Colon (tissue), 2 donors: ENCODE measurements around the gene ZNF407.

Source experiments
- FAIRE-seq: peaks from 2 replicates; lab custom pipeline; 2012; peaks lifted over from hg19 to GRCh38; lab: Jason Lieb, UNC
- donor health status: control.
- donor health status: control.

Gene ZNF407

DNA sequence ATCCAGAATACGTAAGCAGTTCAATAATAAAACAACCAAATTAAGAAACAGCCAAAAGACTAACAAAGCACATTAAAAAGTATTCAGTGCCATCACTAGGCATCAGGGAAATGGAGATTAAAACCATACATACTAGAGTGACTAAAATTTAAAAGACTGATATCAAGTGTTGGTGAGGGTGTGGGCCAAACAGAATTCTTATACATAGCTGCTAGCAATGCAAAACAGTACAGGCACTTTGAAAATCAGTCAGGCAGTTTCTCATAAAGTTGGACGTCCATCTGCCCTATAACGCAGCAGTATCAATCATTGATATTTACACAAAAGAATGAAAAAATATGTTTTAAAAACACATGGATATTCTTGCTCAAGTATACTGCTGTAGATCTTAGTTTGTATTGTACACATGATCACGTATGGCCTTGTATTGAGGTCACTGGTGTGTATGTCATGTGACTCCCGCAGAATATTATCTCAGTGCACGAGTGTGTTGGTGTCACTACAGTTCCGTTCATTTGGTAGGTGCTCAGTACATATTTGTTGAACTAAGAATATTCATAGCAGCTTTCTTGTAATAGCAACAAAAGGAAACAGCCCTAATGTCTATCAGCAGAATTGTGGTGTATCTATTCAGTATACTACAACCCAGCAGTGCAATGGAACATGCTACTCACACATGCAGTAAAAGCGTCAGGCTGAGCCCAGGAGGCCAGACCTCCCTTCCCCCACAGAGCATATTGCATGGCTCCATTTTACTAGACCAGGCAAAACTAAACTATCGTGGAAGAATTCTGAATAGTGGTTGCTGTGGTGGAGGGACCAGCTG lies 28.6 kb downstream of the ZNF407 start:
- FAIRE-seq: no peak

DNA sequence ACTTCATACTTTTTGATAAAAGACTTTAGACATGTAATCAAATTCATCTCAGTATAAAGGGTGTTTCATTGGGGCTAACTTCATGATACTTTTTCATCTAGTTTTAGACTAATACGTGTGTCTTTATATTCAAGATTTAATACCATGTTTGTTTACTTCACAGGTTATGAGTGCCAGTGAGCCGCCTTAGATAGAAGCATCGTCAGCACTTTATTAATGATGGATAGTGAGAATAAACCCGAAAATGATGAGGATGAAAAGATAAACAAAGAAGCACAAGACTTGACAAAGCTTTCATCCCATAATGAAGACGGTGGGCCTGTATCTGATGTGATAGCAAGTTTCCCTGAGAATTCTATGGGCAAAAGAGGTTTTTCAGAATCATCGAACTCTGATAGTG lies 33.1 kb downstream of the ZNF407 start:
- no peak for FAIRE-seq

DNA sequence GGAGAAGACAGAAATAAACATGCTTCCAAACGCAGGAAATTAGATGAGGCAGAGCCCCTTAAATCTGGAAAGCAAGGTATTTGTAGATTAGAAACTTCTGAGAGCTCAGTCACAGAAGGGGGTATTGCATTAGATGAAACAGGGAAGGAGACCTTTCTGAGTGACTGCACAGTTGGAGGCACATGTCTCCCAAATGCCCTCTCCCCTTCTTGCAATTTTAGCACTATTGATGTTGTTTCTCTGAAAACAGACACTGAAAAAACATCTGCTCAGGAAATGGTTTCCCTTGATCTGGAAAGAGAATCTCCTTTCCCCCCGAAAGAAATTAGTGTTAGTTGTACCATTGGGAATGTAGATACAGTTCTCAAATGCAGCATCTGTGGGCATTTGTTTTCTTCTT lies 33.5 kb downstream of the ZNF407 start:
- FAIRE-seq: no peak

DNA sequence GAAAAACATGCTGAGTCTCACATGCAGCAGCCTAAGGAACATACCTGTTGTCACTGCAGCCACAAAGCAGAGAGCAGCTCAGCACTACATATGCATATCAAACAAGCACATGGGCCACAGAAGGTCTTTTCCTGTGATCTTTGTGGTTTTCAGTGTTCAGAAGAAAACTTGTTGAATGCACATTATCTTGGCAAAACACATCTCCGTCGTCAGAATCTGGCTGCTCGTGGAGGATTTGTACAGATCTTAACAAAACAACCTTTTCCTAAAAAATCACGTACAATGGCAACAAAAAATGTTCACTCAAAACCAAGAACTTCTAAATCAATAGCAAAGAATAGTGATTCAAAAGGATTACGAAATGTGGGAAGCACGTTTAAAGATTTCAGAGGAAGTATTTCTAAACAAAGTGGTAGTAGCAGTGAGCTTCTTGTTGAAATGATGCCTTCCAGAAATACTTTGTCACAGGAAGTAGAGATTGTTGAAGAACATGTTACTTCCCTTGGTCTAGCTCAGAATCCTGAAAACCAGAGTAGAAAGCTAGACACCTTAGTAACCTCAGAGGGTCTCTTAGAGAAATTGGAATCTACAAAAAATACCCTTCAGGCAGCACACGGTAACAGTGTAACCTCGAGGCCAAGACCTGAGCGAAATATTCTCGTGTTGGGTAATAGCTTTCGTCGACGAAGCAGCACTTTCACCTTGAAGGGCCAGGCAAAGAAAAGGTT lies 34.1 kb downstream of the ZNF407 start:
- no peak for FAIRE-seq

DNA sequence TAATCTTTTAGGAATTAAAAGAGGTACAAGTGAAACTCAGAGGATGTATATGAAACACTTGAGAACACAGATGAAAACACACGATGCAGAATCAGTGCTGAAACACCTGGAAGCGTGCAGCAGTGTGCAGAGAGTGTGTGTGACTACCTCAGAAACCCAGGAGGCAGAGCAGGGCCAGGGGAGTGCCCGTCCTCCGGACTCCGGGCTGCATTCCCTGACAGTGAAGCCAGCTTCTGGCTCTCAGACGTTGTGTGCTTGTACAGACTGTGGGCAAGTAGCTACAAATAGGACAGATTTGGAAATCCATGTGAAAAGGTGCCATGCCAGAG lies 34.6 kb downstream of the ZNF407 start:
- no peak for FAIRE-seq

DNA sequence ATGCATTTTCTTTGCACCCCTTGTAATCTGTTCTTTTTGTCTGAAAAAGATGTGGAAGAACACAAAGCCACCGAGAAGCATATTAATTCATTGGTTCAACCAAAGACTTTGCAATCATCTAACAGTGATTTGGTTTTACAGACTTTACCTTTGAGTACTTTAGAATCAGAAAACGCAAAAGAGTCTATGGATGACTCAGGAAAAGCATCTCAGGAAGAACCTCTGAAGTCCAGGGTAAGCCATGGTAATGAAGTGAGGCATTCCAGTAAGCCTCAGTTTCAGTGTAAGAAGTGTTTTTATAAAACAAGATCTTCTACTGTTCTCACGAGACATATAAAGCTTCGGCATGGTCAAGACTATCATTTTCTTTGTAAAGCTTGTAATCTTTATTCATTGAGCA lies 35.2 kb downstream of the ZNF407 start:
- no peak for FAIRE-seq

DNA sequence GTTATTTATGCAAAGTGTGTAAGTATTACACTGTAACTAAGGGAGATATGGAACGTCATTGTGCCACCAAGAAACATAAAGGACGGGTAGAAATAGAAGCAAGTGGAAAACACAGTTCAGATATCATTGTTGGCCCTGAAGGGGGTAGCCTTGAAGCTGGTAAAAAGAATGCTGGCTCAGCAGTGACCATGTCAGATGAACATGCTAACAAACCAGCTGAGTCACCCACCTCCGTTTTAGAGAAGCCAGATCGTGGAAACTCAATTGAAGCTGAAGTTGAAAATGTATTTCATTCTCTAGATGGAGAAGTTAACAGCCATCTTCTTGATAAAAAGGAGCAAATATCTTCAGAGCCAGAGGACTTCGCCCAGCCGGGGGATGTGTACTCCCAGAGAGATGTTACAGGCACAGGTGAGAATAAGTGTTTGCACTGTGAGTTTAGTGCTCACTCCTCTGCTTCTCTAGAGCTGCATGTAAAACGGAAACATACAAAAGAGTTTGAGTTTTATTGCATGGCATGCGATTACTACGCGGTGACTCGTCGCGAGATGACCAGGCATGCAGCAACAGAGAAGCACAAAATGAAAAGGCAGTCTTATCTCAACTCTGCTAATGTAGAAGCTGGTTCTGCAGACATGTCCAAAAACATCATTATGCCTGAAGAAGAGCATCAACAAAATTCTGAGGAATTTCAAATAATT lies 36.1 kb downstream of the ZNF407 start:
- FAIRE-seq: no peak

DNA sequence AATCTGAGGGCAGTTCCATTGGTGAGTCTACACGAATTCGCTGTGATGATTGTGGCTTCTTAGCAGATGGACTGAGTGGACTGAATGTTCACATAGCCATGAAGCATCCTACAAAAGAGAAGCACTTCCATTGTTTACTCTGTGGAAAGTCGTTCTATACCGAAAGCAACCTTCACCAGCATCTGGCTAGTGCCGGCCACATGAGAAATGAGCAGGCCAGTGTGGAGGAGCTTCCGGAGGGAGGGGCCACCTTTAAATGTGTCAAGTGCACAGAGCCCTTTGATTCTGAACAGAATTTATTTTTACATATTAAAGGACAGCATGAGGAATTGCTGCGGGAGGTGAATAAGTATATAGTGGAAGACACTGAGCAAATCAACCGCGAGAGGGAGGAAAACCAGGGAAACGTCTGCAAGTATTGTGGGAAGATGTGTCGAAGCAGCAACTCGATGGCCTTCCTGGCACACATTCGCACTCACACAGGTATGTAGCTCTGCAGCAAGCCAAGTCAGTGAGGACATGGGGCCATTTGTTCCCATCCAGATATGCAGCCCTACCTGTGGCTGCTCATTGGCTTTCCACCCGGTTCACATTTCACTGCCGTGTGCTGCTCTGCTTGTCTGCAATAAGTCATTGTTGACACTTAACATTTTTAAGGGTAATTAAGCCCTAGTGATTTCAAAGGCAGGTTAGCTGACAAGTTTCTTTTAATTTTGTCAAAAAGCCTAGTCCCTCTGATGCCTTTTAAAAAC lies 37.7 kb downstream of the ZNF407 start:
- no peak for FAIRE-seq

DNA sequence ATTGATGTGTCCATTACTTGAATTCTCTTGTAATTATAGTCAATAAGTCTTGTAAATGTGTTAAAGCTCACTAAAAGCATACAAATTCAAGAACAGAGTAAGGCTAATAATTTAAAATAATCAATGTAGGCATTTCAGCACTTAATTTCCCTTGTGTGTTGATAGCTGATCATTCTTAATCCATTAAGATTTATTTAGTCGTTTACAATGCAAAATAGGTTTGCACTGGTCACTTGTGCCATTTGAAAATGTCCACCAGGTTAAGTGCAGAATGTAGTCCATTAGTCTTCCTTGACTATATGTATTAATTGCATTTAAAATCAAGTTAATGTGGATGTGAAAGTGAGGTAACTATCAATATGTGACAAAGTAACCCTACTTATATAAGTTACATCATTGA lies 39.4 kb downstream of the ZNF407 start:
- no peak for FAIRE-seq

DNA sequence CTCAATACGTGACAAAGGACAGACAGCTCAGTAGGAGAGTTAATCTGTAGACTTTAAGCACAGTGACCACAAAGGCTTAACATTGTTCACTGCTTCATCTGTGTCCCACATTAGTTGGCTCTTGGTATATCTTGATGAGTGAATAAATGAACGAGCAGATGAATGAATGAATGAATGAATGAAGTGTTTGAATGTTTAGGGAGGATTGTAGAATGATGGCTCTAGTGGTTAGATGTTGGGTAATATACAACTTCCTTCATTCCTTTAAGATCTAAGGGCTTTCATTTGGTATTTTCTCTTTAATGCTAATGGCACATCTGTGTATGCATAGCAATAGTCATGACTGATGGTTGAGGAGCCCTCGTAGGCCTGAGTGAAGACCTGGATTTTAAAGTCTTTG lies 40.5 kb downstream of the ZNF407 start:
- no peak for FAIRE-seq

DNA sequence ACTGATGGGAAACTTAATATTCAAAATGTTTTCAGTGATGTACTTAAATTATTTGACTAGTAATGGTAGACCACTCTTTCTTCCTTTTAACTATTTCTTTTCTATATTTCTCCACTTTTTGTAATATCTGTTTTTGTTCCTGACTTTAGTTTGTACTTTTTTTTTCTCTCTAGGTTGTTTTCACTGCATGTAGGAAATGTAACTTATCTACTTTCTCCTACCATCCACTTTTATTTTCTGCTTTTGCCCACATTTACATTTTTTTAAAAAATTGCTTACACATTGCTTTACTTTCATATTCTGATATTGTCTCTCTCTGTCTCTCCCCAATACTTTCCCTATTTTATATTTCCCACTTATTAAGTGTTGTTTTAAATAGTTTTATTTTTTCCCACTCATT lies 47.0 kb downstream of the ZNF407 start:
- FAIRE-seq: no peak

DNA sequence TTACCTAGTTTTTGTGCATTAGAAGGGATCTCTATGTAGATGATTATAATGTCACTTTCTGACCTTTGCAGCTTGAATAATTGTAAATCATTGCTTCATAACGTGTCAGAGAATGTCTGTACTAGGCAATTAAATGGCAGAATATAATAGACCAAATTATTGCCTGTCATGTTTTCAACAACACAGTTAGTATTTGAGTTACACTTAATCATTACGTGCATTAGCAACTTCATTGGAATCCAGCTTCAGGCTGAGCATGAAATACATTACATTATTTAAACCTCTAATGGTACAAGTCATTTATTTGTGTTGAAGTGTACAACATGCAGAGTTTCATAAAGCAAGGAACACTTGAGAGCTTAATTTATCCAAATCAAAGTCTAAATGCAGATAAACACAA lies 48.0 kb downstream of the ZNF407 start:
- no peak for FAIRE-seq

DNA sequence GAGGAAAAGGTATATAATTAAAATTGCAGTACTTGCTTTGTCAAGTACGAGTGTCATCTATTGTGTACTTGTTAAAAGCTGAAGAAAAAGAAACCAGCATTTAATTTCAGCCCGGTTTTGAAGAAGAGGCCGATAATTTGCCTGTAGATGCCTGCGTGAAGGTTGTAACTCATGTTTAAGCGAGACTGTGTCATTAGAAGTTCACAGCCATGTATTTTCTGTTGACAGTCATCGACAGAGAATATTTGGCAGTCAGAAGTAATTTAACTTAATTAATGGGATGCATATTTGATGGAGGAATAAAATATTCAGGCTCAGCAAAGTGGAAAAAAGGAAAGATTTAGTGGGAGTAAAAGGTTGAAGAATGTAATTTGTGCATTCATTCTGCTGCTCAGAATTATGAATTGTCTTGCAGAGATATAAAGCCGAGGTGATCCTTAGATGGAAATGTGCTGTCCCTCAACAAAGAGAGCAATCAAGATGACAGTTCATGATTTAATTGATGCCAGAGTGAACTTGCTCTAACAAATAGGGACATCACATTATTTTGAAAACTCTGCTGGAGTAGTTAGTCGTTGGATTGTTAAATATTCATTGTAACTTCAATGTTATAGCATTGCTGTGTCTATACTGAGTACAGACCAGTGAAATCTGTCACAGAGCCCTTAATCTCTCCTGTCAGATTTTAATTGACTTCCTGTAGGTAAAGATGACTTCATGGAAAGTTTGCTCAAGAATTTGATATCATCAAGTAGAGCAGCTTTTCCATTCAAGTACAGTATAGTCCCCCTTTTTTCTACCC lies 53.9 kb downstream of the ZNF407 start:
- no peak for FAIRE-seq

DNA sequence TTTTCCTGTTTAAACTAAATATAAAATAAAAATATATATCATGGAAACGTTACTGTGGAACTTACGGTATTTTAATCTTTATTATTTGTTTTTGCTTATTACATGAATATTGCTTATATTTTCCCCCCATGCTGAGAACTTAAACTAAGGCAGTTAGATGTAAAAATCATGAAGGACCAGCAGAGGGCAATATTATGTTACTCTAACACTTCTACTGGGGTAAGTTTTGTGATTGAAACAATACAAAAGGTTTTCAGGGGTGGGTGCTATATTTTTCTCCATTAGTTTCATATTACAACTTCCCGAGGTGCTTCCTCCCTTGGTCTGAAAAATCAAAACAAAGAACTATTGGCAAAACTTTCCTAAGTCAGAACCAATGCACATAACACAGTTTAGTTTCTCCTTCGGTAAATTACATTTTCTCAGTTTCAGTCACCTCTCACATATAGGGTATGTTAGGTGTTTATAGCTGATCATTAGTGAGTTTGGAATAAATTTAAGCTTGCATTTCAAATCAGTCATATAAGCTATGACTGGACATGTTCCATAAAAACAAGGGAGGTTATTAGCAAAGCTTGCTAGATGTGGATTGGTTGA lies 54.8 kb downstream of the ZNF407 start:
- FAIRE-seq: no peak

DNA sequence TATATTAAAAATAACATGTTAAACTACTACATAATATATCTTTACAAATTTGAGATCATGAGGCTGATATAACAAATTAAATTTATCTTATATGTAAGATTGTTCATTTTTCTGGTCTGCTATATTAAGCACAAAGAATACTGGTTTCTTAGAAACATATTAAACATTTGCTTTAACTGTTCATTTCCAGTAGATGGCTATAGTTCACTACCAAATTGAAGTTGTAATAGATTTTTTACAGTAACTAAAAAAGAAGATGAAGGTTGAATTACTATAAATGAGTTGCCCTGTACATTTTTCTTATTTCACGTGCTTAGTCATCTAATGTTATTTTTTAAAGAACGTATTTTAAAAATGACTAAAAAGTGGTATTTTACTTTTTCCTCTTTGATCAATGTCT lies 57.0 kb downstream of the ZNF407 start:
- FAIRE-seq: peak; percentile 51

DNA sequence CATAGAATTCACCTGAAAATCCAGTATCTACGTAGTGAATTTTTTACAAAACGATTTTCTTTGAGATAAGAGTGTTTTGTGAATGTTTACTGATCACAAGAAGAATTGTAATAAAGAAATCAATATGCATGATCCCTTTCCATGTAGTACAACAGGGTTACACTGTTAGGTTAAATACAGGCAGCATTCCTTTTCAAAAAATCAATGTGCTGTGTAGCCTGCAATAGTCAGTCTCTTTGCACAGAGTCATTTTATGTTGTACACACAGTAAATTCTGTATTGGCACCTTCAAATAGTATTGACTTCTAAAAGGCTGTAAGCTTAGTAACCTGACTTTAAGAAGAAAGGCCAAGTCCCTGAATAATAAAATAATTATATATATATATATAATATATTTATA lies 63.3 kb downstream of the ZNF407 start:
- FAIRE-seq: no peak

DNA sequence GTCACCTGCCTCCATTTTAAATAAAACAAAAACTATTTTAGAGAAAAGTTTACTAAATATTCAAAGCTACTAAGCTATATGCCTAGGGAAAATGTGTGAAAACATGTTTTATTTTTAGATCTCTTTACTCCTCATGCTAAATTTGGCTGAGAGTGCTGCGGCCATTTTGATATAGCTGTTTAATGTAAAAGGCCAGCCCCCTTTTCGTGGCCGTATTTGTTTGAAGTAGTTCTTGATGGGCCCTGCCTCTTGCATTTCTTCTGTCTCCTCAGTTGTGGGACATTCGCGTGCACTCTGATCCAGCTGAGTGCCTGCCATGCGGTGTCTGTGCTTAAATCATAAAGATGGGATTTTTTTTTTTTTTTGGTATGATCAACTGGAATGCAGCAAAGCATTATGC lies 64.0 kb downstream of the ZNF407 start:
- FAIRE-seq: no peak

DNA sequence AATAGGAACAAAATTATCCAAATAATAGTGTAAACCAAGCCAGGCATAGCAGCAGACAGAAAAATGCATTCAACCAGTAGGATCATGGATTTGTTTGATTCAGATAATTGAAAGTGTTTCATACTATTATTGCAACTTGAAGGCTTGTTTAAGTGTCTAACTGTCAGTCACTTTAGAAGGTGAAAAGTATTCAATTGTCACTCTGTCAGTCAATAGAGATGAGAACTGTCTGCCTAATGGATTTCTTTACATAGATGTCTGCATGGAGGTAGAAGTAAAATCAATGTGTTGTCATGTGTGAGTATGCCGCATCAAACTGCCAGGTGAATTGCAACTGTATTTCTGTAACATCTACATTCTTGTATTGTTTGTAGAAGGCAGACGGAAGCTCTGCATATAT lies 65.0 kb downstream of the ZNF407 start:
- no peak for FAIRE-seq

DNA sequence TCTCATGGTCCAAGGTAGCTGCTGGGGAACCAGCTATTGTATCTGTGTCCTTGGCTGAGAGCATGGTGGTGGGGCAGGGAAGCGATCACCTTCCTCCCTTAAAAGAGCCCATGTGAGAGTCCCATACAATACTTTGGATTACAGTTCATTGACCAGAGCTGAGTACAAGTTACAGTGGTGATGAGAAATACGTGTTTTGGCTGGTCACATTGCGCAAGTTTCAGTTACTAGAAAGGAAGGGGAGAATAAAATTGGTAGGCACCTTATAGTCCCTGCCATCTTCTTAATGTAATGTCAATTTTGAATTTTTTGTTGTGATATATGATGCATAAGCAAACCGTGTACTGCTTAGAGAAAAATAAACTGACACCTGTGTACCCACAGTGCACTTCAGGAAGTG lies 67.7 kb downstream of the ZNF407 start:
- no peak for FAIRE-seq

DNA sequence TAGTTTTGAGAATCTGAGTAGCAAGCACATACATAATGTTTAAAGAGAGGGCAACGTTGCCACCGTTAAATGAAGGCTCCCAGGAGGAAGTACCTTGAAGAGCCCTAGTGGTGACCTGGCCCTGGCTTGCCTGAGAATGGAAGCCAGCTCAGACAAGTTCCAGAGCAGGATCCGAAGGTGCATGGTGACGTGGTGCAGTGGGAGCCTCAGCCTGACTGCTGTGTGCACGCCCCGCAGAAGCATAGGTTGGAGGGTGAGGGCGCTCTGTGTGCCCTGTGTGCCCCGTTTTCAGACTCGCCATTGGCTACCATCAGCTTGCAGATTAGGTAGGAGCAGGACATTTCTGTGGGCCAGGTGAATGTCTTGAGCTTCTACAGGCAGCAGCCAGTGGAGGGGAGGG lies 68.2 kb downstream of the ZNF407 start:
- no peak for FAIRE-seq

DNA sequence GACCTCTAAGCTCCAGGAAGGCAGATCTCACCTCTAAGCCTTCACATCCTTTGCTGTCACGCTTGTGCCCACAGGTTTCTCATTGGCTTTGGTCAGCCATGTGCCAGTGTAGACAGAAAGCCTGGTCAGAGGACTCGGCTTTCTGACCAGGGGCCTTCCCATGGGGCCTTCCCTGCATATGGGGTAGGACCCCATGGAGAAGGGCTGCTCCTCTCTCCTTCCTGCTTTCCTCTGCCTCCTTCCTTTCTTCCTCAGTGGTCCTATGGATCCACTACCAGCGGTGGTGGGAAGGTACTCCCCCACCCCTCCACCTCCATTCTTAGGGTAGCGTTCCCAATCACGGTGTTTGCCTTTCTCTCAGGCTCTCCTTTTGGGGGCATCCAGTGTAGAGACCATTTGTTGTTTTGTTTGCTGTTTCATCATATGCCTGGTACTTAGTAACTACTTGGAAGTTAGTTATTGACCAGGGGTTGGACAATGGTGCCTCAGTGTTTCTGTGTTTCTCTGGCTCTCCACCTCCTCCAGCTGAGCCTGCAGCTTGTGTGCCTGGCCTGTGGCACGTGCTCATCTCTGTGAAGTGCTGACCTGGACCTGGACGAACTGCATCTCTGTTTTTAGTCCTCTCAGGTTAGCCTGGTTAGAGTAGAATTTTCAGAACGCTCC lies 71.6 kb downstream of the ZNF407 start:
- FAIRE-seq: no peak
